HepG2 (cell line): ENCODE data around the gene GSTM4. TPM values are rescaled to one million over a fixed set of nuclear protein-coding genes. Genes with fewer than 3 reads are reported as not detected.
A peak's percentile ranks its signal among the peaks of the same experiment; 100 is the strongest.

Experiments used
- AKAP8 ChIP-seq: sonication (generic); formaldehyde crosslinking; IDR thresholded peaks from 2 replicates; pipeline ENCODE4 v1.5.1; 2020; ENCODE audit warnings: mild to moderate bottlenecking, missing genetic modification reagents
- CEBPZ ChIP-seq: IDR thresholded peaks from 2 replicates; pipeline ENCODE4 v1.6.1; 2012; ENCODE audit warnings: low read length, improper control_type of control experiment
- E2F1 ChIP-seq: sonication (generic); formaldehyde crosslinking; IDR thresholded peaks from 2 replicates; pipeline ENCODE4 v1.5.0; 2020; ENCODE audit warnings: missing genetic modification reagents
- GMEB1 ChIP-seq: sonication (generic); formaldehyde crosslinking; IDR thresholded peaks from 2 replicates; pipeline ENCODE4 v1.5.1; 2020; ENCODE audit warnings: missing genetic modification reagents, mild to moderate bottlenecking, borderline replicate concordance
- KDM5B ChIP-seq: sonication (generic); formaldehyde crosslinking; IDR thresholded peaks from 2 replicates; pipeline ENCODE4 v1.4.0; 2020; ENCODE audit warnings: missing genetic modification reagents, mild to moderate bottlenecking, borderline replicate concordance
- MAZ ChIP-seq, 2 experiments: sonication (generic) in 1 of 2; formaldehyde crosslinking in 1 of 2; IDR thresholded peaks; 2 replicates each; pipeline versions ENCODE4 v1.5.0 to v1.6.1; 2012 to 2020; ENCODE audit warnings: low read depth in 2 of 2, mild to moderate bottlenecking in 2 of 2, borderline replicate concordance in 1 of 2, improper control_type of control experiment in 1 of 2, low read length in 1 of 2, missing genetic modification reagents in 1 of 2, moderate library complexity in 1 of 2
- NR3C1 ChIP-seq: sonication (generic); formaldehyde crosslinking; IDR thresholded peaks from 2 replicates; pipeline ENCODE4 v1.4.0; 2020; ENCODE audit warnings: missing genetic modification reagents
- THAP9 ChIP-seq: sonication (generic); formaldehyde crosslinking; IDR thresholded peaks from 2 replicates; pipeline ENCODE4; 2020; ENCODE audit warnings: missing genetic modification reagents, mild to moderate bottlenecking, borderline replicate concordance
- ZNF142 ChIP-seq: sonication (generic); formaldehyde crosslinking; IDR thresholded peaks from 2 replicates; pipeline ENCODE4 v1.4.0; 2020; ENCODE audit warnings: missing genetic modification reagents
- ZNF768 ChIP-seq: sonication (generic); formaldehyde crosslinking; IDR thresholded peaks from 2 replicates; pipeline ENCODE4 v1.4.0; 2020; ENCODE audit warnings: missing genetic modification reagents
- polyA plus RNA-seq, 8 experiments: library from polyadenylated mRNA; depleted of rRNA in 3 of 8; stranded (reverse) in 7 of 8; unstranded in 1 of 8; fragments of >200 nt; fragmentation: Illumina TruSeq in 4 of 8; extraction: Trizol in 4 of 8; gene quantifications; 2 replicates each; pipeline versions ENCODE4 v1.2.1 to v1.2.3, GENCODE V29; 2011 to 2016; ENCODE audit warnings: low read depth in 4 of 8, missing spikeins in 1 of 8, mixed read lengths in 1 of 8; ENCODE audit not compliant: insufficient read depth in 1 of 8
- total RNA-seq, 5 experiments: library from RNA; depleted of rRNA; stranded (reverse); fragments of >200 nt; fragmentation: Illumina TruSeq; extraction: Trizol; gene quantifications; 2 replicates each; pipeline ENCODE4 v1.2.3, GENCODE V29; 2016; ENCODE audit warnings: low read depth in 1 of 5

The GSTM4 gene
- total and polyA plus RNA-seq, 2 of the 13 experiments (the other 11 are each of a cell fraction or from before 2014, with no cell fraction given) = 25.3 to 40.8 TPM

GRCh38 chr1:109643385-109644230 lies 12.3 kb upstream of the GSTM4 start (continued):
- TF ChIP-seq CEBPZ = no peak
- peak; percentile 25; the same call in 1 of the 2 replicates for TF ChIP-seq THAP9 (CRISPR knock-in tag)
- TF ChIP-seq E2F1 = no peak
- TF ChIP-seq MAZ (IDR thresholded peaks at IDR 0.05; ENCODE audit: borderline replicate concordance, low read depth, low read length) = 0 out of 2 replicates have a peak, but pooled peaks have one; percentile 39
- no peak for TF ChIP-seq MAZ (CRISPR knock-in tag; IDR thresholded peaks at IDR 0.05; ENCODE audit: low read depth)
- TF ChIP-seq GMEB1 (CRISPR knock-in tag) = no peak
- TF ChIP-seq ZNF142 (CRISPR knock-in tag) = no peak
- TF ChIP-seq KDM5B (CRISPR knock-in tag) = no peak; the same call in 1 of the 2 replicates
- no peak for TF ChIP-seq AKAP8 (CRISPR knock-in tag)
- TF ChIP-seq NR3C1 (CRISPR knock-in tag) = no peak
- TF ChIP-seq ZNF768 (CRISPR knock-in tag) = no peak
